Measurements from ENCODE around the gene STN1.

GRCh38 chr10:103833731-103834365 lies 84.1 kb downstream of the STN1 start:
- TF ChIP-seq, protein P1, sequence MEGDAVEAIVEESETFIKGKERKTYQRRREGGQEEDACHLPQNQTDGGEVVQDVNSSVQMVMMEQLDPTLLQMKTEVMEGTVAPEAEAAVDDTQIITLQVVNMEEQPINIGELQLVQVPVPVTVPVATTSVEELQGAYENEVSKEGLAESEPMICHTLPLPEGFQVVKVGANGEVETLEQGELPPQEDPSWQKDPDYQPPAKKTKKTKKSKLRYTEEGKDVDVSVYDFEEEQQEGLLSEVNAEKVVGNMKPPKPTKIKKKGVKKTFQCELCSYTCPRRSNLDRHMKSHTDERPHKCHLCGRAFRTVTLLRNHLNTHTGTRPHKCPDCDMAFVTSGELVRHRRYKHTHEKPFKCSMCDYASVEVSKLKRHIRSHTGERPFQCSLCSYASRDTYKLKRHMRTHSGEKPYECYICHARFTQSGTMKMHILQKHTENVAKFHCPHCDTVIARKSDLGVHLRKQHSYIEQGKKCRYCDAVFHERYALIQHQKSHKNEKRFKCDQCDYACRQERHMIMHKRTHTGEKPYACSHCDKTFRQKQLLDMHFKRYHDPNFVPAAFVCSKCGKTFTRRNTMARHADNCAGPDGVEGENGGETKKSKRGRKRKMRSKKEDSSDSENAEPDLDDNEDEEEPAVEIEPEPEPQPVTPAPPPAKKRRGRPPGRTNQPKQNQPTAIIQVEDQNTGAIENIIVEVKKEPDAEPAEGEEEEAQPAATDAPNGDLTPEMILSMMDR (IDR thresholded peaks at IDR 0.05): no peak
- TF ChIP-seq POLR2A (IDR thresholded peaks at IDR 0.05): no peak
